Ishikawa (cell line): Measurements from ENCODE around the gene DARS1.

Experiments
- CEBPB ChIP-seq: IDR thresholded peaks from 2 replicates; pipeline ENCODE4 v1.6.1; 2012
- CREB1 ChIP-seq: IDR thresholded peaks from 2 replicates; pipeline ENCODE4 v1.6.1; 2012; ENCODE audit warnings: low read depth
- EGR1 ChIP-seq: IDR thresholded peaks from 2 replicates; pipeline ENCODE4 v1.6.1; 2012
- EP300 ChIP-seq: IDR thresholded peaks from 2 replicates; pipeline ENCODE4 v1.6.1; 2012; ENCODE audit warnings: borderline replicate concordance
- FOXM1 ChIP-seq: IDR thresholded peaks from 2 replicates; pipeline ENCODE4 v1.6.1; 2012; ENCODE audit warnings: low read depth, borderline replicate concordance
- MAX ChIP-seq: IDR thresholded peaks from 2 replicates; pipeline ENCODE4 v1.6.1; 2012
- NFIC ChIP-seq: IDR thresholded peaks from 2 replicates; pipeline ENCODE4 v1.6.1; 2012
- RAD21 ChIP-seq: IDR thresholded peaks from 2 replicates; pipeline ENCODE4 v1.6.1; 2012; ENCODE audit warnings: low read depth
- TAF1 ChIP-seq: IDR thresholded peaks from 2 replicates; pipeline ENCODE4 v1.6.1; 2012; ENCODE audit warnings: low read depth, mild to moderate bottlenecking
- TCF12 ChIP-seq: IDR thresholded peaks from 2 replicates; pipeline ENCODE4 v1.6.1; 2012; ENCODE audit warnings: low read depth
- TEAD4 ChIP-seq: IDR thresholded peaks from 2 replicates; pipeline ENCODE4 v1.6.1; 2012
- YY1 ChIP-seq: IDR thresholded peaks from 2 replicates; pipeline ENCODE4 v1.6.1; 2012; ENCODE audit warnings: low read depth
- ZBTB7A ChIP-seq: IDR thresholded peaks from 2 replicates; pipeline ENCODE4 v1.6.1; 2012; ENCODE audit warnings: low read depth
- TF ChIP-seq, protein P1 (sequence below): IDR thresholded peaks from 2 replicates; pipeline ENCODE4 v1.6.1; 2012
- TF ChIP-seq, protein P2 (sequence below): IDR thresholded peaks from 2 replicates; pipeline ENCODE4 v1.6.1; 2012; ENCODE audit warnings: low read depth, mild to moderate bottlenecking

The DARS1 gene

DNA sequence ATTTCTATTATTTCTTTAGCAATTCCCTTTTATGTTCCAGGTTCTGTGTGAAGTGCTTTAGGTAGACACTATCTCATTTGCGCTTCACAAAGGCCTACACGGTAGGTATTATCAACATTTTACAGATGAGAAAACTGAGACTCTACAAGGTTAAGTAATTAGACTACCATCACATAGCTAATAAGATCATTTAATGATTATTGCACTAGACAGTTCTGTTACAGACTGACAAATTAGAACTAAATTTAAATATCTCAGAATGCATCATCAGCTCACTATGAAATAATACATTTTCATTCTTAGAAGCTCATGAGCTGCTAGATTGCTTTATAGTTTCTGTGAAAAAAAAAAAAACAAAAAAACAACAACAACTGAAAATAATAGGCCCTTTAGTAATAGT lies 37.9 kb downstream of the DARS1 start:
- TF ChIP-seq, protein P1, sequence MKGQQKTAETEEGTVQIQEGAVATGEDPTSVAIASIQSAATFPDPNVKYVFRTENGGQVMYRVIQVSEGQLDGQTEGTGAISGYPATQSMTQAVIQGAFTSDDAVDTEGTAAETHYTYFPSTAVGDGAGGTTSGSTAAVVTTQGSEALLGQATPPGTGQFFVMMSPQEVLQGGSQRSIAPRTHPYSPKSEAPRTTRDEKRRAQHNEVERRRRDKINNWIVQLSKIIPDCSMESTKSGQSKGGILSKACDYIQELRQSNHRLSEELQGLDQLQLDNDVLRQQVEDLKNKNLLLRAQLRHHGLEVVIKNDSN, result no peak
- TF ChIP-seq EP300 (no peak), ZBTB7A (no peak), TCF12 (no peak), EGR1 (no peak), MAX (no peak), TEAD4 (no peak), FOXM1 (no peak), CEBPB (no peak), CREB1 (no peak), NFIC (no peak), YY1 (no peak), TAF1 (no peak)

GRCh38 chr2:135945526-135945925 lies 39.9 kb downstream of the DARS1 start:
- TF ChIP-seq, protein P2, sequence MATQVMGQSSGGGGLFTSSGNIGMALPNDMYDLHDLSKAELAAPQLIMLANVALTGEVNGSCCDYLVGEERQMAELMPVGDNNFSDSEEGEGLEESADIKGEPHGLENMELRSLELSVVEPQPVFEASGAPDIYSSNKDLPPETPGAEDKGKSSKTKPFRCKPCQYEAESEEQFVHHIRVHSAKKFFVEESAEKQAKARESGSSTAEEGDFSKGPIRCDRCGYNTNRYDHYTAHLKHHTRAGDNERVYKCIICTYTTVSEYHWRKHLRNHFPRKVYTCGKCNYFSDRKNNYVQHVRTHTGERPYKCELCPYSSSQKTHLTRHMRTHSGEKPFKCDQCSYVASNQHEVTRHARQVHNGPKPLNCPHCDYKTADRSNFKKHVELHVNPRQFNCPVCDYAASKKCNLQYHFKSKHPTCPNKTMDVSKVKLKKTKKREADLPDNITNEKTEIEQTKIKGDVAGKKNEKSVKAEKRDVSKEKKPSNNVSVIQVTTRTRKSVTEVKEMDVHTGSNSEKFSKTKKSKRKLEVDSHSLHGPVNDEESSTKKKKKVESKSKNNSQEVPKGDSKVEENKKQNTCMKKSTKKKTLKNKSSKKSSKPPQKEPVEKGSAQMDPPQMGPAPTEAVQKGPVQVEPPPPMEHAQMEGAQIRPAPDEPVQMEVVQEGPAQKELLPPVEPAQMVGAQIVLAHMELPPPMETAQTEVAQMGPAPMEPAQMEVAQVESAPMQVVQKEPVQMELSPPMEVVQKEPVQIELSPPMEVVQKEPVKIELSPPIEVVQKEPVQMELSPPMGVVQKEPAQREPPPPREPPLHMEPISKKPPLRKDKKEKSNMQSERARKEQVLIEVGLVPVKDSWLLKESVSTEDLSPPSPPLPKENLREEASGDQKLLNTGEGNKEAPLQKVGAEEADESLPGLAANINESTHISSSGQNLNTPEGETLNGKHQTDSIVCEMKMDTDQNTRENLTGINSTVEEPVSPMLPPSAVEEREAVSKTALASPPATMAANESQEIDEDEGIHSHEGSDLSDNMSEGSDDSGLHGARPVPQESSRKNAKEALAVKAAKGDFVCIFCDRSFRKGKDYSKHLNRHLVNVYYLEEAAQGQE, result no peak
- TF ChIP-seq EGR1 (no peak), RAD21 (no peak), NFIC (no peak), FOXM1 (no peak), TCF12 (no peak), ZBTB7A (no peak), CREB1 (no peak), CEBPB (no peak), EP300 (no peak), TAF1 (no peak), TEAD4 (no peak), YY1 (no peak), MAX (no peak)
- TF ChIP-seq, protein P1, result no peak

DNA sequence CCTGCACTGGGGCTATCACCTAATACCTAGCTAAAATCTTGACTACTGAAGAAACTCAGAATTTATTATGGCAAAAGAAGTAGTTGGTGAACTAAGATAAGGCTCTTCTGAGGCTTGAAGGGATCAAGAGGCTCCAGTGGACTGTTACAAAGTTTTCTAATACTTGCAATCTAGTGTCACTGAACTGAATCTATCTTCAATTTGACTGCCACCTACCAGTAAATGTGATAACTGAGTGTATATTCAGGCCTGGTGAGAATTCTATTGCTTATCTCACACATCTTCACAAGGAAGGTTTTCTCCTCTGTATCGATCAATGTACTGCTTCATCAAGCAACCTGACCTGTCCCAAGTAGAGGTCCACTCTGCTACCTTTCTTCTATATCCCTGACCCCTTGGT lies 40.8 kb downstream of the DARS1 start:
- no peak for TF ChIP-seq ZBTB7A
- TF ChIP-seq FOXM1, result no peak
- no peak for TF ChIP-seq EP300
- TF ChIP-seq, protein P2, result no peak
- no peak for TF ChIP-seq TCF12
- no peak for TF ChIP-seq NFIC
- no peak for TF ChIP-seq YY1
- TF ChIP-seq TAF1, result no peak
- no peak for TF ChIP-seq RAD21
- TF ChIP-seq, protein P1, result no peak

DNA sequence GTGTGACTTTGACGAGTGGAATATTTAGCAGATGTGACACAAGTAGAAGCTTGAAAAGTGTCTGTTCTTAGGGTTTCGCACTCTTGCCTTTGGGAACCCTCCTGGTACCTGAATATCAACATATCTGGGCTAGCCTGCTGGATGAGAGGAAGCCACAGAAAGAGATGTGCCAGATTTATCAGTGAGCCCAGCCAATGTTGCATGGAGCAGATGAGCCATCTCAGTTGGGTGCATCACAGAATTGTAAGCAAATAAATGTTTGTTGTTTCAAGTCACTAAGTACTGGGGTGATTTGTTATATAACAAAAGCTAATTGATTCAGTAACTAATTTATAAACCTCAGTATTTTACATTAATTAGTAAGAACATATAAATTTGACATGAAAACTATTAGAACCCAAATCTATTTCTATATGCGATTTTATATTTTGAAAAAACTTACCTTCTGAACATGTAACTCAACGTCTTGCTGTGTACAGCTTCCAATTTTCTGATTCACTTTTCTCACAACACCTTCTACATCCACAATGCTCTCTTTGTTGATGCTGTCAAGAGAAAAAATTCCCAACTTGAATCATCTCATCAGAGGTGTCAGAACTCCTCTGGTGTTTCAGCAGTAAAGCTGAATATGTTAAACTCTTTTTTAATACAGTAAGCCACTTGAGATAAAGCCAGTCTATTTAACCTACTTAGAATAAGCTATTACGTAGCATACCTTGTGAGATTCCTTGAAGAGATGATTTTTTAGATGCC lies 42.3 kb downstream of the DARS1 start:
- TF ChIP-seq TCF12 (no peak), MAX (no peak)
- TF ChIP-seq, protein P2, result no peak
